GM18870 (cell line): ENCODE measurements around the gene CCDC60.

Experiments
- ATAC-seq: cut with Tn5 transposase; IDR thresholded peaks from one replicate; pipeline ENCODE4 v1.9.1; 2021; ENCODE audit warnings: moderate library complexity; ENCODE audit not compliant: unreplicated experiment

Gene CCDC60

GRCh38 chr12:119384340-119384739 lies 49.8 kb downstream of the CCDC60 start:
- ATAC-seq, result no peak

- ATAC-seq, result no peak
Observed at GRCh38 chr12:119385659-119386058, 51.1 kb downstream of the CCDC60 start.

GRCh38 chr12:119389687-119390086 lies 55.2 kb downstream of the CCDC60 start:
- ATAC-seq, result no peak

- no peak for ATAC-seq
Observed at GRCh38 chr12:119391673-119392072, 57.1 kb downstream of the CCDC60 start.

- ATAC-seq, result no peak
Observed at GRCh38 chr12:119393677-119394076, 59.1 kb downstream of the CCDC60 start.

- ATAC-seq, result no peak
Observed at GRCh38 chr12:119397540-119397939, 63.0 kb downstream of the CCDC60 start.

GRCh38 chr12:119398190-119398589 lies 63.7 kb downstream of the CCDC60 start:
- ATAC-seq, result no peak

GRCh38 chr12:119399301-119399700 lies 64.8 kb downstream of the CCDC60 start:
- no peak for ATAC-seq

GRCh38 chr12:119406308-119406707 lies 71.8 kb downstream of the CCDC60 start:
- no peak for ATAC-seq

- no peak for ATAC-seq
Observed at GRCh38 chr12:119406811-119407210, 72.3 kb downstream of the CCDC60 start.

GRCh38 chr12:119409043-119409442 lies 74.5 kb downstream of the CCDC60 start:
- no peak for ATAC-seq

GRCh38 chr12:119410396-119410795 lies 75.9 kb downstream of the CCDC60 start:
- ATAC-seq, result no peak

- no peak for ATAC-seq
Observed at GRCh38 chr12:119412306-119412705, 77.8 kb downstream of the CCDC60 start.

- no peak for ATAC-seq
Observed at GRCh38 chr12:119412811-119413794, 78.6 kb downstream of the CCDC60 start.

GRCh38 chr12:119415714-119416113 lies 81.2 kb downstream of the CCDC60 start:
- ATAC-seq, result no peak

- ATAC-seq, result no peak
Observed at GRCh38 chr12:119417440-119417839, 82.9 kb downstream of the CCDC60 start.

GRCh38 chr12:119419381-119419780 lies 84.9 kb downstream of the CCDC60 start:
- ATAC-seq, result no peak

GRCh38 chr12:119423285-119423684 lies 88.8 kb downstream of the CCDC60 start:
- ATAC-seq, result no peak

GRCh38 chr12:119425623-119426022 lies 91.1 kb downstream of the CCDC60 start:
- no peak for ATAC-seq

- no peak for ATAC-seq
Observed at GRCh38 chr12:119431151-119431550, 96.6 kb downstream of the CCDC60 start.

GRCh38 chr12:119432949-119433348 lies 98.4 kb downstream of the CCDC60 start:
- ATAC-seq, result no peak

GRCh38 chr12:119440803-119441360 lies 106.4 kb downstream of the CCDC60 start:
- no peak for ATAC-seq
